ENCODE data around the gene ASB15.

DNA sequence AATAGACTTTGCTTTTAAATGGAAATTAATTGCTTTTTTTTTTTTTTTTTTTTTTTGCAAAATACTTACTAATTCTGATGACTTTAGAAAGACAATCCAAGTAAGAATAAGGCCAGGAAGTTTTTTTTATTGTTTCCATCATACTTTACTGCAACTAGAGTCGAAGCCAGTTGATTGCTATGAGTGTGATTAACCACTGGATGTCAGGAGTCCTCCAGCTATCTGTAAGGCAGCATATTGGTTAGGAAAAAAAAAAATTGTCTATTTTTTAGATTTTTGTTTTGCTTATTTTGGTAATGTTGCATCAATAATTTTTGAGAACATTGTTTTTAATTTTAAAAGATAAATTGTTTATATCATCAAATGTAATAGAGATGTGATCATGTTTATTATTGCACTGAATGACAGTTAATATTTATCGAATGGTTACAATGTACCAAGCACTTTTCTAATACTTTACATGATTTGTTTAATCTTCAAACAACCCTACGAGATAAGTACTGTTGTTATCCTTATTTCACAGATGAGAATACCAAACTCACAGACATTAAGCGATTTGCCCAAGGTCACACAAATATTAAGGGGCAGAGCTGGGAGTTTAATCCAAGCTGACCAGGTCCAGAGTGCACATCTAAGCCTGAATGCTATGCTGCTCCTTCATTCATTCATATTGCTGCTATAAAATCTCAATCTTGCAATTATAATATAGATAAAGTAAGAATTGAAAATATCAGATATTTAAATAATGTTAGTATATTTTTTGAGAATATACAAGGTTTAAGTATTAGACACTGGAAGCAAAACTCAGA lies 34.1 kb downstream of the ASB15 start:
- TF ChIP-seq, protein P1, sequence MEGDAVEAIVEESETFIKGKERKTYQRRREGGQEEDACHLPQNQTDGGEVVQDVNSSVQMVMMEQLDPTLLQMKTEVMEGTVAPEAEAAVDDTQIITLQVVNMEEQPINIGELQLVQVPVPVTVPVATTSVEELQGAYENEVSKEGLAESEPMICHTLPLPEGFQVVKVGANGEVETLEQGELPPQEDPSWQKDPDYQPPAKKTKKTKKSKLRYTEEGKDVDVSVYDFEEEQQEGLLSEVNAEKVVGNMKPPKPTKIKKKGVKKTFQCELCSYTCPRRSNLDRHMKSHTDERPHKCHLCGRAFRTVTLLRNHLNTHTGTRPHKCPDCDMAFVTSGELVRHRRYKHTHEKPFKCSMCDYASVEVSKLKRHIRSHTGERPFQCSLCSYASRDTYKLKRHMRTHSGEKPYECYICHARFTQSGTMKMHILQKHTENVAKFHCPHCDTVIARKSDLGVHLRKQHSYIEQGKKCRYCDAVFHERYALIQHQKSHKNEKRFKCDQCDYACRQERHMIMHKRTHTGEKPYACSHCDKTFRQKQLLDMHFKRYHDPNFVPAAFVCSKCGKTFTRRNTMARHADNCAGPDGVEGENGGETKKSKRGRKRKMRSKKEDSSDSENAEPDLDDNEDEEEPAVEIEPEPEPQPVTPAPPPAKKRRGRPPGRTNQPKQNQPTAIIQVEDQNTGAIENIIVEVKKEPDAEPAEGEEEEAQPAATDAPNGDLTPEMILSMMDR (conservative IDR thresholded peaks at IDR 0.05; ENCODE audit: low read depth, low read length) = peak; percentile 76
- no peak for TF ChIP-seq EZH2phosphoT487 (IDR thresholded peaks at IDR 0.05; ENCODE audit: borderline replicate concordance, low read length)
- no peak for TF ChIP-seq EZH2 (IDR thresholded peaks at IDR 0.05; ENCODE audit: low read length, unreplicated experiment)

Measured in PC-3 (cell line).